ENCODE results near the gene VEPH1. TPM values are rescaled to one million over a fixed set of nuclear protein-coding genes. Genes with fewer than 3 reads are reported as not detected.

Gene VEPH1
- total RNA-seq, 6 experiments from 2014 or later = 0.51 to 1.4 (median 0.93) TPM

DNA sequence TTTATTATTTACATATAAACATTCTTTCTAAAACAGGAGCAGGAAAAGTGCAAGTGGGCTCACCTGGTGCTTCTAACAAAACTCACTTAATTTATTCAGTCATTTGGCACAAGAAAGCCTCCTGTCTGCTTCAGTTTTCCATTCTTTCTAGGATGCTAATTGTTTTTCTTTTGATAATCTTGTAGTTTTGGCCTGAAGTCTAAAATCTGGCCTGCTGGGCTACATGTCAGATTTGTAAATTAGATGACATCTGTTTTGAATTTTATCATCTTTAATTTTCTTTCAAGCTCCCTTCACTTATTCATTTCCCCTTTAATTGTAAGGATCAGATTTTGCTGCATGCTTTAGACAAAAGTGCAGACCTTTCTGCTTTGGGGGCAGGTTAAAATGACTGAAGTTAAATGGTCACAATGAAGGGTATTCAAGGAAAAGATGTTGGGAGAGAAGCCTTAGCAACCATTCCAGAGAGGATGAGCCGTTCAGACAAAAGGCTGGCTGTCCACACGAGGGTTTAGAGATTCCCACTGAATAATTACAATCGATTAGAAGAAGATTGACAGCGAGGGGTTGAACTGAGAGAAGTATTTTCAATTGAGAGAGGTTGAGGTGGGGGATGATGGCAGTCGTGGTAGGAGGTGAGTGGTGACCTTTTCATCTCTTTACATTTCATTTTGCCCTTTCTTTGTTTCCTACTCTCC, 126.5 kb downstream of the VEPH1 start:
- ATAC-seq (no peak), DNase-seq (no peak)
- WGBS (ENCODE audit: insufficient coverage, low coverage, low lambda C conversion rate, missing lambda C conversion rate) = 47% methylated on average over 5 of the region's 5 CpGs
- intact Hi-C loops (cut with DNase I) = no loop called here
- Histone ChIP-seq H3K27me3 (no peaks in the 10 kb centered on the region), H3K4me1 (no peaks in the 10 kb centered on the region), H3K9me3 (no peaks in the 10 kb centered on the region), H3K27ac (no peak overlapping the region), H3K4me3 (no peak overlapping the region), H3K36me3 (no peaks in the 10 kb centered on the region)
- TF ChIP-seq, protein P1, sequence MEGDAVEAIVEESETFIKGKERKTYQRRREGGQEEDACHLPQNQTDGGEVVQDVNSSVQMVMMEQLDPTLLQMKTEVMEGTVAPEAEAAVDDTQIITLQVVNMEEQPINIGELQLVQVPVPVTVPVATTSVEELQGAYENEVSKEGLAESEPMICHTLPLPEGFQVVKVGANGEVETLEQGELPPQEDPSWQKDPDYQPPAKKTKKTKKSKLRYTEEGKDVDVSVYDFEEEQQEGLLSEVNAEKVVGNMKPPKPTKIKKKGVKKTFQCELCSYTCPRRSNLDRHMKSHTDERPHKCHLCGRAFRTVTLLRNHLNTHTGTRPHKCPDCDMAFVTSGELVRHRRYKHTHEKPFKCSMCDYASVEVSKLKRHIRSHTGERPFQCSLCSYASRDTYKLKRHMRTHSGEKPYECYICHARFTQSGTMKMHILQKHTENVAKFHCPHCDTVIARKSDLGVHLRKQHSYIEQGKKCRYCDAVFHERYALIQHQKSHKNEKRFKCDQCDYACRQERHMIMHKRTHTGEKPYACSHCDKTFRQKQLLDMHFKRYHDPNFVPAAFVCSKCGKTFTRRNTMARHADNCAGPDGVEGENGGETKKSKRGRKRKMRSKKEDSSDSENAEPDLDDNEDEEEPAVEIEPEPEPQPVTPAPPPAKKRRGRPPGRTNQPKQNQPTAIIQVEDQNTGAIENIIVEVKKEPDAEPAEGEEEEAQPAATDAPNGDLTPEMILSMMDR (IDR thresholded peaks at IDR 0.05) = no peak
- no peak for TF ChIP-seq POLR2A (IDR thresholded peaks at IDR 0.05)

DNA sequence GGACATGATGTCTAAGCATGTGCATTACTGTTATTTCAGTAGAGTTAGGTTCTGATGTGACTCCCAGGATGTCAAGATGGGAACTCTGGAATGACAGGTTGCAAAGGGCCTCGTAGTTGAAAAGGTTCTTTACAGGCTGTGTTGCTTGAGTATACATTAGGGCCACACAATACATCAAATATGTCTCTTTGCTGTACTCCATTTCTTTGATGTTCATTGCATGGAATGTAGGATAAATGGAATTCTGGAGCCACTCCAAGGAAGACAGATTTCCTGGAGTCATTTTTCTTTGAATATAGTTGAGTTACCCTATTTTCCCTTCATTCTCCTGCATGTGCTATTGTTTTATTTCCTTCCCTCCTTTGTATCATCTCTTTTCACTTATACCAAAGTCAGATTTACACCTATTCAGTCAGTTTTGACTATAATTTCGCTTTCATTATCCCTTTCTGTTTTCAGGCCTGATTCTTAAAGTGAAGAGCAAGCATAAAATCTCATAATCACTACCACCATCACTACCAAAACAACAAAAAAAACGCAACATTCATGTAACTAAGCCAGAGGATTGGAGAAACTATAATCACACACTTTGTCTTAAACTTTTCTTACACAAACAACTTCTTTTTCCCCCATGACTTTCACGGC, 127.8 kb downstream of the VEPH1 start:
- TF ChIP-seq, protein P1 (IDR thresholded peaks at IDR 0.05) = no peak
- no peak for TF ChIP-seq POLR2A (IDR thresholded peaks at IDR 0.05)
- ATAC-seq = no peak
- no peak for DNase-seq
- Histone ChIP-seq H3K36me3 (no peaks in the 10 kb centered on the region), H3K9me3 (no peaks in the 10 kb centered on the region), H3K27ac (no peak overlapping the region), H3K27me3 (no peaks in the 10 kb centered on the region), H3K4me1 (no peaks in the 10 kb centered on the region), H3K4me3 (no peak overlapping the region)
- intact Hi-C loops (cut with DNase I) = no loop called here
- 41% methylated on average over 3 of the region's 4 CpGs for WGBS (ENCODE audit: insufficient coverage, low coverage, low lambda C conversion rate, missing lambda C conversion rate)

DNA sequence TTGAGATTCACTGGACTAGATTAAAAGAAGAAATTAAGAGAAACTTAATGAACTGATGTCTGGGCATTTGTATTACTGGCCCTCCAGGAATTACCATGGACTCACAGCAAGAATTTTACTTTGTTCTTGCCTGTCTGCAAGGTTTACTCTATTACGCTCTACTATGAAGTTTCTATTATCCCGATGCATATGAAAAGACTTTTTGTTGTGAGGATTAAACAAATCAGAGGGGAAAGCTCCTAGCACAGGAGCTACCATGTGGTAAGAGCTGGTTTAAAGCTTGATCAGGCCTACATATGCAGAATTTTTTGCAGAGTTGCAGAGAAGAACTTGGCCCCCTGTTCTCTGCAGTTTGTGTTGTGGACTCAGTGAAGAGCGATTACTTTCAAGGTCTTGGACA, 128.3 kb downstream of the VEPH1 start:
- Histone ChIP-seq H3K36me3 (no peaks in the 10 kb centered on the region), H3K9me3 (no peaks in the 10 kb centered on the region), H3K27ac (no peak overlapping the region), H3K4me1 (no peaks in the 10 kb centered on the region), H3K27me3 (no peaks in the 10 kb centered on the region), H3K4me3 (no peak overlapping the region)
- intact Hi-C loops (cut with DNase I) = no loop called here
- no peak for TF ChIP-seq POLR2A (IDR thresholded peaks at IDR 0.05)
- TF ChIP-seq, protein P1 (IDR thresholded peaks at IDR 0.05) = no peak
- DNase-seq (no peak), ATAC-seq (no peak)
- WGBS (ENCODE audit: insufficient coverage, low coverage, low lambda C conversion rate, missing lambda C conversion rate) = 91% methylated on average over 3 of the region's 3 CpGs

DNA sequence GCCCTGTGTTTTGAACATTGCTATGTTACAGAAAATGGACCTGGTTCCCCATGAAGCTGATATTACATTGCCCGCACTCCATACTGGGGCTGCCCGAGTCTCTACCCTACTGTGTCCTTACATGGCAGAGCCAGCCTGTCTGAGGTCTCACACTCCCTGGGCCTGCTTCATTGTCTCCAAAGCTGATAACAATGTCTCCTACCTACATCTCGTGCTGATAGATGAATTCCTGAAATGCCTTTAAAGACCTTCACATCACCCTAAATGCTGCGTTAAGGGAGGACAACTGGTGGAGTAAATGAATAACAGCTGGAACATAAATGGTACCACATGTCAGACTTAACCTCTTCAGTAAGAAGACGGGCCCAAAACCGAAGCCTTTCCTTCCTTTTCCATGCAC, 129.4 kb downstream of the VEPH1 start:
- Histone ChIP-seq H3K27me3 (no peaks in the 10 kb centered on the region), H3K27ac (no peak overlapping the region), H3K36me3 (no peaks in the 10 kb centered on the region), H3K4me3 (no peak overlapping the region), H3K4me1 (no peaks in the 10 kb centered on the region), H3K9me3 (no peaks in the 10 kb centered on the region)
- ATAC-seq = no peak
- TF ChIP-seq, protein P1 (IDR thresholded peaks at IDR 0.05) = no peak
- TF ChIP-seq POLR2A (IDR thresholded peaks at IDR 0.05) = no peak
- intact Hi-C loops (cut with DNase I) = no loop called here
- WGBS (ENCODE audit: insufficient coverage, low coverage, low lambda C conversion rate, missing lambda C conversion rate) = 37% methylated on average over 3 of the region's 6 CpGs
- DNase-seq = no peak
